ENCODE measurements around the gene PCDHGC4.

- peak in 1 of 6 experiments; percentile 3 for TF ChIP-seq CTCF (IDR thresholded peaks at IDR 0.05)
- TF ChIP-seq POLR2A (IDR thresholded peaks at IDR 0.05), result no peak
Measured at GRCh38 chr5:141514330-141515133, 29.7 kb downstream of the PCDHGC4 start.

Measured in adrenal gland (tissue), 5 donors.